Neuronal stem cell (in vitro differentiated cells): ENCODE results near the gene SGSM2.

Experiments used
- DNase-seq: peaks from one replicate; pipeline ENCODE4 v3.0.0-alpha.2; 2013; ENCODE audit warnings: low spot score
- H2AFZ ChIP-seq: one replicate; pipeline ENCODE4 v1.6.1; 2013; ENCODE audit warnings: mild to moderate bottlenecking, low read length, inconsistent platforms
- H2AK5ac ChIP-seq: 2 replicates; pipeline ENCODE4 v1.6.1; 2013; ENCODE audit warnings: low read depth, mild to moderate bottlenecking, inconsistent platforms, low read length, moderate library complexity, mixed read lengths
- H2BK120ac ChIP-seq: 2 replicates; pipeline ENCODE4 v1.6.1; 2013; ENCODE audit warnings: low read depth, mild to moderate bottlenecking, inconsistent platforms, low read length, moderate library complexity, mixed read lengths
- H2BK12ac ChIP-seq: one replicate; pipeline ENCODE4 v1.6.1; 2013; ENCODE audit warnings: low read length, inconsistent platforms
- H2BK15ac ChIP-seq: 2 replicates; pipeline ENCODE4 v1.6.1; 2013; ENCODE audit warnings: mild to moderate bottlenecking, low read length, inconsistent platforms, mixed read lengths
- H2BK5ac ChIP-seq: one replicate; pipeline ENCODE4 v1.6.1; 2013; ENCODE audit warnings: inconsistent platforms, mild to moderate bottlenecking, low read length, moderate library complexity
- H3K14ac ChIP-seq: one replicate; pipeline ENCODE4 v1.6.1; 2013; ENCODE audit warnings: low read length, inconsistent platforms
- H3K18ac ChIP-seq: 2 replicates; pipeline ENCODE4 v1.6.1; 2013; ENCODE audit warnings: low read length, inconsistent platforms
- H3K23ac ChIP-seq: 2 replicates; pipeline ENCODE4 v1.6.1; 2013; ENCODE audit warnings: low read depth, mild to moderate bottlenecking, mixed read lengths, low read length, inconsistent platforms; ENCODE audit not compliant: poor library complexity
- H3K27ac ChIP-seq: replicated peaks from 3 replicates; pipeline ENCODE4 v1.5.1; 2013; ENCODE audit warnings: low read length, inconsistent platforms
- H3K27me3 ChIP-seq, 3 experiments: 2 replicates each; pipeline ENCODE4 v1.6.1; 2013; ENCODE audit warnings: low read length in 3 of 3, mild to moderate bottlenecking in 2 of 3, inconsistent platforms in 1 of 3, low read depth in 1 of 3, mixed read lengths in 1 of 3, moderate library complexity in 1 of 3; ENCODE audit not compliant: control insufficient read depth in 3 of 3, insufficient read depth in 3 of 3
- H3K36me3 ChIP-seq, 2 donors: replicated peaks in 1 of 2; 2 replicates each; pipeline ENCODE4 v1.6.1; 2013; ENCODE audit warnings: low read length in 2 of 2; ENCODE audit not compliant: control insufficient read depth in 2 of 2, insufficient read depth in 2 of 2
- H3K4ac ChIP-seq: 2 replicates; pipeline ENCODE4 v1.6.1; 2013; ENCODE audit warnings: inconsistent platforms, mild to moderate bottlenecking, low read length, moderate library complexity
- H3K4me1 ChIP-seq, 2 donors: 1 replicate in 1 of 2; 2 replicates in 1 of 2; pipeline ENCODE4 v1.6.1; 2013; ENCODE audit warnings: low read length in 2 of 2, low read depth in 1 of 2; ENCODE audit not compliant: control insufficient read depth in 2 of 2, insufficient read depth in 1 of 2
- H3K4me2 ChIP-seq: one replicate; pipeline ENCODE4 v1.6.1; 2013; ENCODE audit warnings: mild to moderate bottlenecking, low read length, inconsistent platforms; ENCODE audit not compliant: insufficient read depth, poor library complexity, severe bottlenecking
- H3K4me3 ChIP-seq, 2 donors: 2 replicates each; pipeline ENCODE4 v1.5.1; 2013; ENCODE audit warnings: low read length in 2 of 2, mild to moderate bottlenecking in 2 of 2, inconsistent platforms in 1 of 2, moderate library complexity in 1 of 2
- H3K79me1 ChIP-seq: one replicate; pipeline ENCODE4 v1.6.1; 2013; ENCODE audit warnings: low read depth, mild to moderate bottlenecking, inconsistent platforms, low read length, moderate library complexity
- H3K9ac ChIP-seq: one replicate; pipeline ENCODE4 v1.6.1; 2013; ENCODE audit warnings: mild to moderate bottlenecking, low read depth, low read length, inconsistent platforms; ENCODE audit not compliant: poor library complexity
- H3K9me3 ChIP-seq, 2 donors: replicated peaks in 1 of 2; 2 replicates each; pipeline versions ENCODE3 to v1.6.1; 2013; ENCODE audit warnings: low read length in 2 of 2, mild to moderate bottlenecking in 2 of 2, inconsistent platforms in 1 of 2, low read depth in 1 of 2, mixed read lengths in 1 of 2, moderate library complexity in 1 of 2; ENCODE audit not compliant: control insufficient read depth in 2 of 2, insufficient read depth in 1 of 2
- H4K8ac ChIP-seq: one replicate; pipeline ENCODE4 v1.6.1; 2013; ENCODE audit warnings: low read depth, mild to moderate bottlenecking, inconsistent platforms, low read length, moderate library complexity
- H4K91ac ChIP-seq: one replicate; pipeline ENCODE4 v1.6.1; 2013; ENCODE audit warnings: low read length, low read depth, mild to moderate bottlenecking, inconsistent platforms; ENCODE audit not compliant: poor library complexity
- WGBS, 2 donors: extraction: QIAGEN DNeasy Blood & Tissue Kit; methylation state at CpG; one replicate each; pipeline ENCODE4 v1.1.7; 2013; ENCODE audit warnings: missing lambda C conversion rate in 2 of 2, mixed read lengths in 1 of 2; ENCODE audit not compliant: insufficient read length in 2 of 2, insufficient replicate concordance in 1 of 2; ENCODE audit errors: extremely low coverage in 2 of 2; 5-methylcytosine and 5-hydroxymethylcytosine counted together

SGSM2 gene

DNA sequence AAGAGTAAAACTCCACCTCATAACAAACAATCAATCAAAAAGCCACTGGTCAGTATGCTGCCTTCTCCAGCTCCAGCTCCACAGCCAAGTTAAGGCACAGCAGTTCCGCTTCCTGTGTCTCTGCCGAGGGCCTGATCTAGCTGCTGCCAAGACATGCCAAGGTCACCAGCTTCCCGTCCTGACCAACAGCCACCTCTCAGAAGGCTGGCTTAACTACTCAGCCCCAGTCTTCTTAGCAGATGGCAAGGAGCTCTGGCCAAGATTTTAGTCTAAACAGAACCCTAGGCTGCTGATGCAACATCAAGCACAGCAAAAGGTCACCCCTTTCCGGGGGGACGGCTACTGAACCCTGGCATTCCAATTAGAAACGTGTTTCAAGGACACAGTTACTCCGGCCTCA, 81.3 kb downstream of the SGSM2 start:
- no peak overlapping the region for H3K9ac ChIP-seq
- no CpG with 5 or more reads among the region's 7 CpGs for WGBS, 2 donors
- H3K4me1 ChIP-seq, result peaks cover 6 to 15% of the 10 kb centered on the region in 2 donors
- H3K79me1 ChIP-seq, result peaks cover 4% of the 10 kb centered on the region
- H3K27ac ChIP-seq, result no peak overlapping the region
- no peaks in the 10 kb centered on the region for H3K27me3 ChIP-seq
- no peak overlapping the region for H3K4me3 ChIP-seq
- no peak overlapping the region for H3K4me2 ChIP-seq
- H3K18ac ChIP-seq, result no peak overlapping the region
- H3K36me3 ChIP-seq, result peaks cover 26 to 72% of the 10 kb centered on the region in 2 donors
- DNase-seq, result no peak
- H3K9me3 ChIP-seq, result no peaks in the 10 kb centered on the region
- no peak overlapping the region for H3K14ac ChIP-seq
- no peak overlapping the region for H2BK15ac ChIP-seq
- H4K91ac ChIP-seq, result no peak overlapping the region
- H2BK120ac ChIP-seq, result no peak overlapping the region
- no peak overlapping the region for H4K8ac ChIP-seq
- no peak overlapping the region for H2BK12ac ChIP-seq
- no peak overlapping the region for H2BK5ac ChIP-seq
- no peak overlapping the region for H3K4ac ChIP-seq
- no peak overlapping the region for H2AK5ac ChIP-seq
- no peak overlapping the region for H2AFZ ChIP-seq
- H3K23ac ChIP-seq, result no peak overlapping the region

DNA sequence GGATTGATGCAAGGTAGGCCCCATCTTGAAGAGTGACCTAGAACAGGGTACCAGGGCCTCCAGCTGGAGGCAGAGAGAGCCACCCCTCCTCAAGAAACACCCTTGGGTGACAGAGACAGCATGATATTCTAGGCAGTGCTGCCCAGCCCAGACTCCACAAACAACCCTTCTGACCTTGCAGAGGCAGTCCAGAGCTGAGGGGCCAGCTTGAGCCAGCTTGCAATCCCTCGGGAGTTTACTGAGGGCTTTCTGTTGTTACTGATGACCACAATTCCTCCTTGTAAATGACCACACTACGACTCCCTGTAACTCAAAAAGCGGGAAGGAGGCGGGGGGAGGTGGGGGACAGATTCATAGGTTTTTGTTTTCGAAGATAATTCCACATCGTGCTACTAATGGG, 82.2 kb downstream of the SGSM2 start:
- Histone ChIP-seq H3K4me3 (no peak overlapping the region), H2AK5ac (no peak overlapping the region), H2BK12ac (no peak overlapping the region), H3K27ac (no peak overlapping the region), H3K4ac (no peak overlapping the region), H3K18ac (no peak overlapping the region), H3K9me3 (no peaks in the 10 kb centered on the region), H3K4me1 (peaks cover 6 to 15% of the 10 kb centered on the region in 2 donors), H3K9ac (no peak overlapping the region), H4K8ac (no peak overlapping the region), H3K4me2 (no peak overlapping the region), H3K23ac (no peak overlapping the region), H3K36me3 (peaks cover 20 to 63% of the 10 kb centered on the region in 2 donors), H2BK120ac (no peak overlapping the region), H3K79me1 (peaks cover 4% of the 10 kb centered on the region), H3K27me3 (no peaks in the 10 kb centered on the region), H3K14ac (no peak overlapping the region), H2BK15ac (no peak overlapping the region), H4K91ac (no peak overlapping the region), H2AFZ (no peak overlapping the region), H2BK5ac (no peak overlapping the region)
- WGBS, 2 donors, result no CpG with 5 or more reads among the region's 6 CpGs
- DNase-seq, result no peak

DNA sequence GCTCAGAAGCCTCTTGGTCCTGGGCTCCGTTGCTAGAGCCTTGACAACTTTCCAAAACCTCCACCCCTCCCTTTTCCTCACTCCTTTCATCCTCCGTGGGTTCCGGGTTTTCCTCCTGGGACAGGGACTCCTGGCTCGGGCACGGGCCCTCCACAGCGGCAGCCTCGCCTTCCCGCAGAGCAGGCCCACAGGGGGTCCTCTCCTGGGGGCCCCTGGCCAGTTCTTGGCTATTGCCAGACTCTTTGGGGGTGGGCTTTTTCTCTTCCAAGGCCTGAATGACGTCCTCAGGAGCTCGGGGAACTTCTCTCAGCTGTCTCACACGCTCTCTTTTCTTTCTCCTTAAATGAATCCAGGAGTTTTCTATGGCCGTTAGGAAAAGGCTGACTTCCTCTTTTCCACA, 82.9 kb downstream of the SGSM2 start:
- Histone ChIP-seq H2BK120ac (no peak overlapping the region), H3K4me1 (peaks cover 6 to 15% of the 10 kb centered on the region in 2 donors), H4K91ac (no peak overlapping the region), H3K9ac (no peak overlapping the region), H3K9me3 (no peaks in the 10 kb centered on the region), H2AK5ac (no peak overlapping the region), H3K18ac (no peak overlapping the region), H4K8ac (no peak overlapping the region), H3K14ac (no peak overlapping the region), H3K23ac (no peak overlapping the region), H2AFZ (no peak overlapping the region), H3K4me3 (no peak overlapping the region), H3K27me3 (no peaks in the 10 kb centered on the region), H3K27ac (no peak overlapping the region), H2BK12ac (no peak overlapping the region), H2BK15ac (no peak overlapping the region), H3K79me1 (no peaks in the 10 kb centered on the region), H3K36me3 (peaks cover 17 to 60% of the 10 kb centered on the region in 2 donors), H3K4me2 (no peak overlapping the region), H2BK5ac (no peak overlapping the region), H3K4ac (no peak overlapping the region)
- DNase-seq, result no peak
- WGBS, 2 donors, result no CpG with 5 or more reads among the region's 12 CpGs

DNA sequence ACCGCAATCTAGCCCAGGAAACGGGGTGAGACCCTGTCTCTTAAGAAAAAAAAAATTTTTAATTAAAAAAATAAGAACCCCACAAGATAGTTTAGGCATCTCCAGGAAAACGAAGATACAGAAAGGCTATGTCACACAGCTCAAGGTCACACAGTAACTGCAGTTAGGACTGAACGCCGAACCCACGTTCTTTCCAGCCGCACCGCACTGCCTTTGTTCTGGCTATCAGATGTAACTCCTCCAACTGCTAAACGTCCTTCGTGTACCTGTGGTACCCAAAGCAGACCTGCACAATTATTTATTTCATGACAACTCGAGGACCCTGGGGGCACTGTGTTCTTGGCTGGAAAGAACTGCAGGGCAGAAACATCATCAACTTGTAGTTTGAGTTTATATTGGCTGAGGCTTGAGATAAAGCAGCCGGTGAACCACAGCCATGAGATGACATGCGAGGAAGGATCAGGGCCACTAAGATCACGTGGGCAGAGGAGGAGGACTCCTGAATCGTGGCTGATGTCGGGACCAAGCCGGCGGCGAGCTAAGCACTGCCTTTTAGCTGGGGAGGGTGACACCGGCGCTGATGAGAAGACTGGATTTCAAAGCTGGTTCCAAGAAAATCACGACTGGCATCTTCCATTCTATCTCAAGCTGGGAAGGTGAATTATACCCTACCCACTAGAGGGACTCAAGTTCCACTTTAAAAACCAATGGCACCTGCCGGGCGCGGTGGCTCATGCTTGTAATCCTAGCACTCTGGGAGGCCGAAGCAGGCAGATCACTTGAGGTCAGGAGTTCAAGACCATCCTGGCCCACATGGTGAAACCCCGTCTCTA, 84.2 kb downstream of the SGSM2 start:
- no peak for DNase-seq
- H3K36me3 ChIP-seq, result peaks cover 16 to 67% of the 10 kb centered on the region in 2 donors

More for the DNA sequence above, 84.2 kb downstream of the SGSM2 start:
- no peak overlapping the region for H3K23ac ChIP-seq
- H3K27ac ChIP-seq, result no peak overlapping the region
- no peak overlapping the region for H2BK15ac ChIP-seq
- no peak overlapping the region for H3K4ac ChIP-seq
- no peak overlapping the region for H4K91ac ChIP-seq
- H3K27me3 ChIP-seq, result no peaks in the 10 kb centered on the region
- H3K18ac ChIP-seq, result no peak overlapping the region
- no peak overlapping the region for H2AK5ac ChIP-seq
- peak overlapping the region; percentile 26 for H4K8ac ChIP-seq
- H2AFZ ChIP-seq, result no peak overlapping the region
- no CpG with 5 or more reads among the region's 27 CpGs for WGBS, 2 donors
- no peak overlapping the region for H3K4me3 ChIP-seq
- H3K14ac ChIP-seq, result no peak overlapping the region
- no peaks in the 10 kb centered on the region for H3K9me3 ChIP-seq
- H2BK120ac ChIP-seq, result no peak overlapping the region
- no peak overlapping the region for H2BK5ac ChIP-seq
- peaks cover 4 to 12% of the 10 kb centered on the region in 2 donors for H3K4me1 ChIP-seq
- H3K4me2 ChIP-seq, result no peak overlapping the region
- no peaks in the 10 kb centered on the region for H3K79me1 ChIP-seq
- no peak overlapping the region for H3K9ac ChIP-seq
- H2BK12ac ChIP-seq, result no peak overlapping the region
